T-helper 2 cell treated with Interferon-gamma antibody and Interleukin-4, amounts not matched to agents 5 μg/mL and 100 μg/mL, for 36 hours (primary cell): ENCODE measurements around the gene EVL.
"Not testable (repeated sequence)": the region's sequence is repeated elsewhere in the genome, so short reads cannot be mapped to it uniquely, and the experiment has no call there.

ENCODE experiments used
- DNase-seq: peaks from one replicate; pipeline ENCODE4 v3.0.0; 2021; ENCODE audit warnings: low spot score
- H3K27ac Mint-ChIP-seq: one replicate; pipeline ENCODE4 v1.8.0; 2021; ENCODE audit warnings: mild to moderate bottlenecking, mixed read lengths
- H3K27me3 Mint-ChIP-seq: one replicate; pipeline ENCODE4 v1.8.0; 2021; ENCODE audit warnings: low read depth, mixed read lengths
- H3K36me3 Mint-ChIP-seq: one replicate; pipeline ENCODE4 v1.8.0; 2021; ENCODE audit warnings: low read depth, mixed read lengths
- H3K4me1 Mint-ChIP-seq: one replicate; pipeline ENCODE4 v1.8.0; 2021; ENCODE audit warnings: low read depth, mixed read lengths
- H3K4me3 Mint-ChIP-seq: one replicate; pipeline ENCODE4 v1.8.0; 2022; ENCODE audit warnings: mild to moderate bottlenecking, moderate library complexity, mixed read lengths
- H3K9me3 Mint-ChIP-seq: one replicate; pipeline ENCODE4 v1.8.0; 2021; ENCODE audit warnings: mixed read lengths

The EVL gene

DNA sequence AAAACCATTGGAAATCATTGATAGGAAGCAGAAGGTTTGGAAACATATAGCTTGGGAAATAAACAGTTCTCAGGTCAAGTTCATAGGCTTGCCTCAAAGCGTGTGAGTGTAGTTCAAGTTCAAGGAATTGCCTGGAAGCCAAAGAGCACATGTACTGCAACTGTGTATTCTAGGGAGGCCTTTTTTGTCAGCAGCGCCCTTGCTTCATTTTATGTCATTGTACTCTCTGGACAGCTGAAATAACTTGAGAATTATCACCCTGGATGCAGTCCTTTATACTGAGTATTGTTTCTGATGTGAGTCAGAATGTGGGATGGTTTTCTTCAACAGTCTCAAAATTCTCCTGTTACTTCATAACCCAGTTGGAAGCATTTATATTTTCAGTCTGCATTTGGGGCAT lies 16.0 kb upstream of the EVL start:
- Mint-ChIP-seq H3K9me3 (no peaks in the 10 kb centered on the region), H3K27ac (no peak overlapping the region), H3K27me3 (no peaks in the 10 kb centered on the region), H3K36me3 (peaks cover 13% of the 10 kb centered on the region), H3K4me3 (no peak overlapping the region), H3K4me1 (peaks cover 24% of the 10 kb centered on the region)
- no peak for DNase-seq

DNA sequence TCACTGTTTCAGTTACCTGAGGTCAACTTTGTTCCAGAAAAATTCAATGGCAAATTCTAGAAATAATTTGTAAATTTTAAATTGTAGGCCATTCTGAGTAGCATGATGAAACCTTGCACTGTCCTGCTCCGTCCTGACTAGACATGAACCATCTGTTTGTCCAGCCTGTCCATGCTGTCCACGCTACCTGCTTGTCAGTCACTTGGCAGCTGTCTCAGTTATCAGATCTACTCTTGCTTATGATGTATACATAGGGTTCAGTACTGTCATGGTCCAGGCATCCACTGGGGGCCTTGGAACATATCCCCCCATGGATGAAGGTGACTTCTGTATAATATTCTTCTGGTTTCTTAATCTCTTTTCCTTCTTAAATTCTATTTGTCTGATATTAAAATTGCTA lies 14.1 kb upstream of the EVL start:
- no peak overlapping the region for H3K27ac Mint-ChIP-seq
- H3K36me3 Mint-ChIP-seq, result peaks cover 8% of the 10 kb centered on the region
- H3K4me3 Mint-ChIP-seq, result no peak overlapping the region
- no peaks in the 10 kb centered on the region for H3K27me3 Mint-ChIP-seq
- DNase-seq, result no peak
- no peaks in the 10 kb centered on the region for H3K9me3 Mint-ChIP-seq
- H3K4me1 Mint-ChIP-seq, result peaks cover 26% of the 10 kb centered on the region

DNA sequence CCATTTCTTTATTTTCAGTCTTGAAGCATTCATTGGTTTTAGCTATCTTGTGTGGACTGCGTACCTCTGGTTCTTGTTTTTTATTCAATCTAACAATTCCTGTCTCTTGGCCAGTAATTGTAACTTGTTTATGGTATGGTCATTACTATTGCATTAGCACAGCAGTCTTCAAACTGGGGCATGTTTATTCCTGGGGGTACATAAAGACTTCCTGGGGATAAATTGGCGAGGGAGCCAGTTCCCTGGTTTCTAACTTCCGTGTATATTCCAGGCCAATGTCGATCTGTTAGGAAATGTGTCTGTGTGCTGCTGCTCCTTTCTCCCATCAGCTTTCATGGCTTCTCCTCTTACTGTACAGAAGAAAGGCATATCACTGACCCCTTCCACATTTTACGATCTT lies 13.7 kb upstream of the EVL start:
- H3K4me3 Mint-ChIP-seq, result no peak overlapping the region
- peaks cover 11% of the 10 kb centered on the region for H3K36me3 Mint-ChIP-seq
- H3K27me3 Mint-ChIP-seq, result no peaks in the 10 kb centered on the region
- H3K9me3 Mint-ChIP-seq, result no peaks in the 10 kb centered on the region
- H3K4me1 Mint-ChIP-seq, result peaks cover 29% of the 10 kb centered on the region
- H3K27ac Mint-ChIP-seq, result no peak overlapping the region
- no peak for DNase-seq

DNA sequence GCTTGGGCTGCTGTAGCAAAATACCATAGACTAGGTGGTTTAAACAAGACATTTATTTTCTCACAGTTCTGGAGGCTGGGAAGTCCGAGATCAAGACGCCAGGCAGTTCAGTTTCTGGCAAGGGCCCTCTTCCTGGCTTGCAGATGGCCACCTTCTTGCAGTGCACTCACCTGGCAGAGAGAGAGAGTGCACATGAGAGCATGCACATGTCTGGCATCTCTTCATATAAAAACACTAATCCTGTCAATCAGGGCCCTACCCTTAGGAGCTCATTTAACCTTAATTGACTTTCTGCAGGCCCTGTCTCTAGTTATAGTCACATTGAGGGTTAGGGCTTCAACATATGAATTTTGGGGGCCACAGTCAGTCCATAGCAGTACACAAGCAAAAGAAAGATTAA lies 12.4 kb upstream of the EVL start:
- no peak for DNase-seq
- H3K4me1 Mint-ChIP-seq, result peaks cover 40% of the 10 kb centered on the region
- peaks cover 11% of the 10 kb centered on the region for H3K36me3 Mint-ChIP-seq
- no peak overlapping the region for H3K27ac Mint-ChIP-seq
- no peaks in the 10 kb centered on the region for H3K27me3 Mint-ChIP-seq
- H3K4me3 Mint-ChIP-seq, result no peak overlapping the region
- no peaks in the 10 kb centered on the region for H3K9me3 Mint-ChIP-seq

DNA sequence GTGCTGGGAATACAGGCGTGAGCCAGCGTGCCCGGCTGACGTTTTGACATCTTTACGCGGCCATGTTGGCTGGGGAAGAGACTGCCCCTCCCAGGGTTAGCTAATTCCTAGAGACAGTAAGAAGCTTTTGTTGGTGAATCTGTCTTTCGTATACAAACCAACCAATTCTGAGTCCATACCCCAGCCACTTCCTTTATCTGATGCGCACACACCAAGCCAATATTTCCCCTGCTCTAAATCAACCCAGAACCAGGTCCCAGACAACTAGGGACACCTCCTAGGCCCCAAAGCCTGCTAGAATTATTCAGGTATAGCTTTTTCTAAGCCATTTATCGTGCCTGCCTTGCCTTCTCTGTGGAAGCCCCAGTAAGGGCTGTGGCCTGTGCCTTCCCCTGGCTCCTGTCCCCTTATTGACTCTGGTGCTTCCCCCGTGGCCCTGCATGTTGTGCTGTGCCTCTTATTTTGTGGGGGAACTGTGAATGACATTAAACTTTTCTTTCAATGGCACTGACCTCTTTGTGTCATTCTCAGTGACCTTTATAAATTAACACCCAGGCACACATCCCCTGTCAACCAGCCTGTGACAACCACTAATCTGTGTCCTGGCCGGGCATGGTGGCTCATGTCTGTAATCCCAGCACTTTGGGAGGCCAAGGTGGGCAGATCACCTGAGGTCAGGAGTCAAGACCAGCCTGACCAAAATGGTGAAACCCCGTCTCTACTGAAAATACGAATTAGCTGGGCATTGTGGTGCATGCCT lies 10.7 kb upstream of the EVL start:
- H3K27me3 Mint-ChIP-seq, result no peaks in the 10 kb centered on the region
- H3K4me1 Mint-ChIP-seq, result peaks cover 45% of the 10 kb centered on the region
- peaks cover 17% of the 10 kb centered on the region for H3K36me3 Mint-ChIP-seq
- no peak overlapping the region for H3K4me3 Mint-ChIP-seq
- no peaks in the 10 kb centered on the region for H3K9me3 Mint-ChIP-seq
- no peak for DNase-seq
- H3K27ac Mint-ChIP-seq, result no peak overlapping the region

DNA sequence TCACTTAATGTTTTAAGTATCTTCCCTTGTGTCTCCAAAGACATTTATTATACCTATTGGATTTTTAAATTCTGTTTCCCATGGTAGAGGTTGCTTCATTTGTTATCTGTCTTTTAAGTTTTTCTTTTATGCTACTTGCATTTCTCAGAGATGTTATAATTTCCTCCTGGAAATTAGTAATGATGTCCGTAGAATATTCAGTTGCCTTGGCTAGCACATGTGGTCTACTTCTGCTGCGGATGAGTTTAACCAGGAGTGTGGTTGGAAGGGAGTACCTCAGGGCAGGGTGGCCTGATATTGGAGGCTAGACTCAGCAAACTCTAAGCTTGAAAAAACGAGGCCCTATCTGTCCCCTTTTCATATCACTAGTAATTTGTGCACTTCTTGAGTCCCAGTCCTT lies 8.8 kb upstream of the EVL start:
- Mint-ChIP-seq H3K27ac (no peak overlapping the region), H3K27me3 (no peaks in the 10 kb centered on the region), H3K4me1 (peaks cover 53% of the 10 kb centered on the region), H3K9me3 (no peaks in the 10 kb centered on the region), H3K36me3 (peaks cover 18% of the 10 kb centered on the region), H3K4me3 (no peak overlapping the region)
- no peak for DNase-seq

DNA sequence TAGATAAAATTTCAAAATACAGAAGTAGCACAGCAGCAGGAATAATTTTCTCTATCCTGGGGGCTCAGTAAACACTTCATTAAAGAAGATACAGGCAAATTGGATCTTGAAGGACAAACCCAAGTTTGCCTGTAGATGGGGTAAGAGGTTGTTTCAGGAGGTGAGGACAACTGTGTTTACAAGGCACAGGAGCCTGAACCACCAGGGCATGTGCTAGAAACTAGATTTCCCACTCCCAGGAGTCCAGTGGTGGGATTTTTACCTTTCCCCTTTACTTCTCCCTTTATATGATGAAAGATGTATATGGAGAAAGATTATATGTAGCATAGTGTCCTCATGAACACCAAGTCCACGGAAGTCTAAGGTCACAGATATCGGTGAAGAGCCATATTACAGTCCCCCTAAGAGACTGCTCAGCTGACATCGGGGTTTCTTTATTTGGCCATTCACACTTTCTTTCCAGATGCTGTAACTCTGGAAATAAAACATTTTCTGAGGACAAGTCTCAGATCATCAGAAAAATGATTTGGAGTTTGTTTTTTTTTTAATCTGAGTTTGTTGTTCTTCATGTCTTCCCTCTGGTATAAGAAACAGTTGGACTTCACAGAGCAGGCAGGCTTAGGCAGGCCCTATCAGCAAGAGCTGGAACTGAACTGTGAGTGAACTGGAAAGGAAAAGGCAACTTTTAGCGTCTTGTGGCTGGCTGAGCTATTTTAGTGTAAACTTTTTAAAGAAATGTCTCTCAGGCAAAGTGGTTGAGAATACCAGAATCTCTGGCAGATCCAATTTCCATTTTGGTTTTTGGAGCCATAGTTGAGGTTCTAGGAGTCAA lies 8.0 kb upstream of the EVL start:
- no peaks in the 10 kb centered on the region for H3K9me3 Mint-ChIP-seq
- no peak for DNase-seq
- H3K27me3 Mint-ChIP-seq, result no peaks in the 10 kb centered on the region
- peaks cover 58% of the 10 kb centered on the region for H3K4me1 Mint-ChIP-seq
- H3K27ac Mint-ChIP-seq, result peak overlapping the region; percentile 71
- peaks cover 13% of the 10 kb centered on the region for H3K36me3 Mint-ChIP-seq
- H3K4me3 Mint-ChIP-seq, result peak overlapping the region; percentile 71

DNA sequence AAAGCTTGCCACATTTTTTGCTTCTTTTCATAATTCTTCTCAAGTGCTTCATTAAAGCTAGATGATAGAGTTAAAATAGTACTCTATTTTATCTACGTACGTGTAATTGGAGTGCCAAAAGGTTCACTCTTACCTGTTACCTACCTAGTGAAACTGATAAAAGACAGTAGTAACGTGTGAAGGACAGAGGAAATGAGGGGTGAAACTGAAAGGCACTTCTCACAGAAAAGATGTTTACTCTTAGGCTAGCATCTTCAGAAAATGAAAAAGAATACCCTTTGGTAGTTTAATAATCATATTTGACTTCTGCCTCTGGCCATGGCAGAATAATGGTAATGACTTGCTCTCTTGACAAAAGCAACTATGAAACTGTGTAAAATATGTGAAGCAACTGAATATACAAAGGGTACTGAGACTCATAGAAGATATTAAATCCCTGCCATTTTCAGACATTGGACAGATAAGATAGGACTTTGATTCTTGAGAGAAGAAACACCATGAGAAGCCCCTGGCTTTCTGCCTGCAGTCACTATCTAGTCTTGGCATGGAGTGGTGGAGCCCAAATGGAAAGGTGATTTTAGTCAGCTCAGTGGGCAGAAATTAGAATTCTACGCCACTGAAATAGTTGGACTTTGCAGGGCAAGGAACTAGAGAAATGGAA lies 6.3 kb upstream of the EVL start:
- H3K9me3 Mint-ChIP-seq, result no peaks in the 10 kb centered on the region
- H3K4me3 Mint-ChIP-seq, result peak overlapping the region; percentile 73
- H3K27me3 Mint-ChIP-seq, result no peaks in the 10 kb centered on the region
- no peak for DNase-seq
- H3K27ac Mint-ChIP-seq, result peak overlapping the region; percentile 76
- H3K36me3 Mint-ChIP-seq, result peaks cover 11% of the 10 kb centered on the region
- H3K4me1 Mint-ChIP-seq, result peaks cover 75% of the 10 kb centered on the region

DNA sequence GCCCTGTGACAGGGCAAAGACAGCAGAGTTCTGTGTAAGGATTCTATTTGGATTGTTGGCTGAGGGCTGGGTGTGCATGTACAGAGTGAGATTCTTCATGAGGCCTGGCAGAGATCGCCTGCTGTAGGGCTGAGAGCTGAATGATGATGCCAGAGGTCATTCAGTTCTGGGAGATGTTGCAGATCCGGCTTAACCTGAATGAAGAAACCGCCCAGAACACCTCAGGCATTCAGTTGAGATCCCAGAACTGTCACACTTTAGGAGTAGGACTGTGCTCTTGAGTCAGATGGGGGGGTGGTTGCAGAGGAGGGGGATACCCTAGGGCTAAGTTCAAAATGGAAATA lies 5.8 kb upstream of the EVL start:
- H3K4me3 Mint-ChIP-seq, result peak overlapping the region; percentile 73
- H3K4me1 Mint-ChIP-seq, result peaks cover 77% of the 10 kb centered on the region
- H3K27ac Mint-ChIP-seq, result peak overlapping the region; percentile 76
- no peaks in the 10 kb centered on the region for H3K27me3 Mint-ChIP-seq
- H3K9me3 Mint-ChIP-seq, result no peaks in the 10 kb centered on the region
- no peak for DNase-seq
- H3K36me3 Mint-ChIP-seq, result peaks cover 11% of the 10 kb centered on the region

DNA sequence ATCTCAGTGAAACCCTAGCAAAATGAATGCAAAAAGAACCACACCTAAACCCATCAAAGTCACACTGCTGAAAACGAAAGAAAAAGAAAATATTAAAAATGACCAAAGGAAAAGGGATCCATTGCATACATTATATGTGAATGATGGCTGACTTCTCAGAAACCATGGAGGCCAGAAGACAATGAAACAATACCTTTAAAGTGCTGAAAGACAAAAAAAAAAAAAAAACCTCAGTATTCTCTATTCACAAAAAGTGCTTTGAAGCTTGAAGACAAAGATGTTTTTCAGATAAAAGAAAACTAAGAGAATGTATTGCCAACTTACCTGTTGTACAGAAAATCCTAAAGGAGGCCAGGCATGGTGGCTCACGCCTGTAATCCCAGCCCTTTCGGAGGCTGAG lies 4.5 kb upstream of the EVL start:
- Mint-ChIP-seq H3K36me3 (peaks cover 14% of the 10 kb centered on the region), H3K27ac (peak overlapping the region; percentile 87), H3K4me3 (peak overlapping the region; percentile 73), H3K27me3 (no peaks in the 10 kb centered on the region), H3K9me3 (no peaks in the 10 kb centered on the region), H3K4me1 (peaks cover 74% of the 10 kb centered on the region)
- DNase-seq, result no peak

DNA sequence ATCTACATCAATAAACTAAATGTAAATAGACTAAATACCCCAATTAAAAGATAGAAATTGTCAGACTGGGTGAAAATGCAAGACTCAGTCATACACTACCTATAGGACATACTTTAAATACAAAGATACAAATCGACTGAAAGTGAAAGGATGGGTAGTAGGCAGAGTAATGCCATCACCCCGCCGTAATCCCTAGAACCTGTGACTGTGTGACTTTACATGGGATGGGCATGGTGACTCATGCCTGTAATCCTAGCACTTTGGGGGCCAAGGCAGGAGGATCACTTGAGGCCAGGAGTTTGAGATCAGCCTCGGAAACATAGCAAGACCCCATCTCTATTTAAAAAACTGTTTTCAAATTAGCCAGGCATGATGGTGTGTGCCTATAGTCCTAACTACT lies 2.6 kb upstream of the EVL start:
- Mint-ChIP-seq H3K36me3 (peaks cover 28% of the 10 kb centered on the region), H3K27me3 (no peaks in the 10 kb centered on the region), H3K9me3 (no peaks in the 10 kb centered on the region), H3K4me3 (peak overlapping the region; percentile 95), H3K27ac (peak overlapping the region; percentile 99), H3K4me1 (peaks cover 65% of the 10 kb centered on the region)
- DNase-seq, result peak; percentile 68

DNA sequence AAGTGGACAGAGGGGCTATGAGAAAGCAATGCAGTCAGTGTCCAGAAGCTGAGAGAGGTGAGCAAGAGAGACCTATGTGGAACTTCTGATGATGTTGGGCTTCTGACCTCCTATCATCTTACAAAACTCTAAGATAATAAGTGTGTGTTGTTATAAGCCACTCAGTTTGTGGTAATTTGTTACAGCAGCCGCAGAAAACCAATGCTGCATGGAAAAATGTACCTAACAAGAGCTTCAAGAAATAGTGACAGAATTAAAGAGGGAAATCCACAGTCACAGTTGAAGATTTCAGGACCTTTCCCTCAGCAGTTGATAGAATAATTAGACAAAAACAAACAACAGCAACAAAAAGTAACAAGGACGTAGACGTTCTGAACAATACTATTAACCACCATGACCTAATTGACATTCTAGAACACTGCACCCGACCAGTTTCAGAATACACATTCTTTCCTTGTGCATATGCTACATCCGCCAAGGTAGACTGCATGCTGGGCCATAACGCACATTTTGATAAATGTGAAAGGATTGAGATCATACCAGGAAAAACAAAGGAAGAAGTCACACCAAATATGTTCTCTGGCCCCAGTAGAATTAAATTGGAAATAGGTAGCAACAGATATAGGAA lies 1.8 kb upstream of the EVL start:
- H3K9me3 Mint-ChIP-seq, result no peaks in the 10 kb centered on the region
- peaks cover 66% of the 10 kb centered on the region for H3K4me1 Mint-ChIP-seq
- peak overlapping the region; percentile 99 for H3K27ac Mint-ChIP-seq
- H3K4me3 Mint-ChIP-seq, result peak overlapping the region; percentile 95
- peaks cover 36% of the 10 kb centered on the region for H3K36me3 Mint-ChIP-seq
- no peaks in the 10 kb centered on the region for H3K27me3 Mint-ChIP-seq
- no peak for DNase-seq

DNA sequence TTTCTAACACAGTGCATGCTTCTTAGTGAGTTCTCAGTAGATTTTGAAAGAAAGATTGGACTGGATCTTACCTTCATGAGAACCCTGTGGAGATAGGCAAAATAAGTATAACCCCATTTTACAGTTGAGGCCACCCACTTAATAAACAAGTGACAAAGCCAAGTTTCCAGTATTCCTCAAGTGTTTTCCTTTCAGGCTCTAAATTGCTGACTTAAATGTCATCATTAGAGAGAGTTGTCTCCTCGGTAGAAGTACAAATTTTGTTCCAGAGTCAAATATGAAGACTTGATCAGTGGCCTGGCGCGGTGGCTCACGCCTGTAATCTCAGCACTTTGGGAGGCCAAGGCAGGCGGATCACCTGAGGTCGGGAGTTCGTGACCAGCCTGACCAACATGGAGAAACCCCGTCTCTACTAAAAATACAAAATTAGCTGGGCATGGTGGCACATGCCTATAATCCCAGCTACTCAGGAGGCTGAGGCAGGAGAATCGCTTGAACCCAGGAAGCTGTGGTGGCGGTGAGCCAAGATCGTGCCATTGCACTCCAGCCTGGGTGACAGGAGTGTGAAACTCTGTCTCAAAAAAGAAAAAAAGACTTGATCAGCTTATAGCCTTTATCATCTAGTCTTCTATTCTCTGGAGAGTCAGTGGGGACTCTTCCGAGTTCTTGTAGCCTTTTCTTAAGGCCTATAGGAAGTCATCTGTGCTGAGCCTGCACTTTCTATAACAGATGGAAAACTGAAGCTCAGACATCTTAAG lies 708 bp upstream of the EVL start:
- H3K4me1 Mint-ChIP-seq, result peaks cover 63% of the 10 kb centered on the region
- H3K27ac Mint-ChIP-seq, result peak overlapping the region; percentile 99
- DNase-seq, H3K27me3 Mint-ChIP-seq, H3K9me3 Mint-ChIP-seq: not testable (repeated sequence)
- peak overlapping the region; percentile 95 for H3K4me3 Mint-ChIP-seq
- peaks cover 41% of the 10 kb centered on the region for H3K36me3 Mint-ChIP-seq
